ENCODE results near the gene KLHL18.
A peak's percentile ranks its signal among the peaks of the same experiment; 100 is the strongest.
"Not testable (repeated sequence)": the region's sequence is repeated elsewhere in the genome, so short reads cannot be mapped to it uniquely, and the experiment has no call there.

The KLHL18 gene

GRCh38 chr3:47247131-47248064 is 35.3 kb upstream of the KLHL18 start:
- no peak overlapping the region for H3K27ac ChIP-seq
- POLR2A ChIA-PET (ENCODE audit: low non-redundant PET): no interaction called here
- TF ChIP-seq, protein P1, sequence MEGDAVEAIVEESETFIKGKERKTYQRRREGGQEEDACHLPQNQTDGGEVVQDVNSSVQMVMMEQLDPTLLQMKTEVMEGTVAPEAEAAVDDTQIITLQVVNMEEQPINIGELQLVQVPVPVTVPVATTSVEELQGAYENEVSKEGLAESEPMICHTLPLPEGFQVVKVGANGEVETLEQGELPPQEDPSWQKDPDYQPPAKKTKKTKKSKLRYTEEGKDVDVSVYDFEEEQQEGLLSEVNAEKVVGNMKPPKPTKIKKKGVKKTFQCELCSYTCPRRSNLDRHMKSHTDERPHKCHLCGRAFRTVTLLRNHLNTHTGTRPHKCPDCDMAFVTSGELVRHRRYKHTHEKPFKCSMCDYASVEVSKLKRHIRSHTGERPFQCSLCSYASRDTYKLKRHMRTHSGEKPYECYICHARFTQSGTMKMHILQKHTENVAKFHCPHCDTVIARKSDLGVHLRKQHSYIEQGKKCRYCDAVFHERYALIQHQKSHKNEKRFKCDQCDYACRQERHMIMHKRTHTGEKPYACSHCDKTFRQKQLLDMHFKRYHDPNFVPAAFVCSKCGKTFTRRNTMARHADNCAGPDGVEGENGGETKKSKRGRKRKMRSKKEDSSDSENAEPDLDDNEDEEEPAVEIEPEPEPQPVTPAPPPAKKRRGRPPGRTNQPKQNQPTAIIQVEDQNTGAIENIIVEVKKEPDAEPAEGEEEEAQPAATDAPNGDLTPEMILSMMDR (conservative IDR thresholded peaks at IDR 0.05; ENCODE audit: low read depth): no peak
- DNase-seq (ENCODE audit: low spot score): no peak
- CTCF ChIA-PET: no interaction called here

- TF ChIP-seq, protein P1 (conservative IDR thresholded peaks at IDR 0.05; ENCODE audit: low read depth): 0 out of 2 replicates have a peak, but pooled peaks have one; percentile 18
- ChIA-PET CTCF (interaction anchor here (0.6 to 0.7 kb wide), 2 partner anchors 31 to 73 kb away, joined by 3 read pairs; no protein-coding TSS in a partner anchor), POLR2A (ENCODE audit: low non-redundant PET) (interaction anchor here (0.6 kb wide), 1 partner anchor 36 kb away, joined by 4 read pairs; no protein-coding TSS in a partner anchor)
- DNase-seq (ENCODE audit: low spot score): no peak
- no peak overlapping the region for H3K27ac ChIP-seq
These were observed 32.3 kb upstream of the KLHL18 start for GRCh38 chr3:47250309-47251060.

DNA sequence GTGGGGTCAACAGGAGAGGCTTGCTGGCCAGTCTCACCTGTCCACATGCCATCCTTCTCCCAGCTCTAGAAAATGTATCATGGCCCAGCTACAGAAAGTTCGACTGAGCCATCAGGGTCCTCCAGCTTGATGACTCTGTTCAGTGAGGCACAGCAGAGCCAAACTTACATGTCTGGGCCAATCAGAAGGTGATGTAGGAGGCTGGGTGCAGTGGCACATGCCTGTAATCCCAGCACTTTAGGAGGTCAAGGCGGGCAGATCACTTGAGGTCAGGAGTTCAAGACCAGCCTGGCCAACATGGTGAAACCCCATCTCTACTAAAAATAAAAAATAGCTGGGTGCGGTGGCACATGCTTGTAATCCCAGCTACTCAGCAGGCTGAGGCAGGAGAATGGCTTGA is 31.7 kb upstream of the KLHL18 start:
- CTCF ChIA-PET; POLR2A ChIA-PET (ENCODE audit: low non-redundant PET); H3K27ac ChIP-seq; DNase-seq (ENCODE audit: low spot score): not testable (repeated sequence)

- TF ChIP-seq, protein P1 (conservative IDR thresholded peaks at IDR 0.05; ENCODE audit: low read depth): no peak
- POLR2A ChIA-PET (ENCODE audit: low non-redundant PET): no interaction called here
- no peak overlapping the region for H3K27ac ChIP-seq
- CTCF ChIA-PET: no interaction called here
- DNase-seq (ENCODE audit: low spot score): no peak
These were observed 31.1 kb upstream of the KLHL18 start for GRCh38 chr3:47251689-47252088.

DNA sequence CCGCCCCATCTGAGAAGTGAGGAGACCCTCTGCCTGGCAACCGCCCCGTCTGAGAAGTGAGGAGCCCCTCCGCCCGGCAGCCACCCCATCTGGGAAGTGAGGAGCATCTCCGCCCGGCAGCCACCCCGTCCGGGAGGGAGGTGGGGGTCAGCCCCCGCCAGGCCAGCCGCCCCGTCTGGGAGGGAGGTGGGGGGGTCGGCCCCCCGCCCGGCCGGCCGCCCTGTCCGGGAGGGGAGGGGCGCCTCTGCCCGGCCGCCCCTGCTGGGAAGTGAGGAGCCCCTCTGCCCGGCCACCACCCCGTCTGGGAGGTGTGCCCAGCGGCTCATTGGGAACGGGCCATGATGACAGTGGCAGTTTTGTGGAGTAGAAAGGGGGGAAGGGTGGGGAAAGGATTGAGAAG is 26.4 kb upstream of the KLHL18 start:
- CTCF ChIA-PET; POLR2A ChIA-PET (ENCODE audit: low non-redundant PET); DNase-seq (ENCODE audit: low spot score); H3K27ac ChIP-seq: not testable (repeated sequence)

GRCh38 chr3:47259114-47259513 is 23.6 kb upstream of the KLHL18 start:
- DNase-seq (ENCODE audit: low spot score): no peak
- ChIA-PET CTCF (interaction anchor here (0.5 kb wide), 1 partner anchor 65 kb away, joined by 6 read pairs; no protein-coding TSS in a partner anchor), POLR2A (ENCODE audit: low non-redundant PET) (no interaction called here)
- TF ChIP-seq, protein P1 (conservative IDR thresholded peaks at IDR 0.05; ENCODE audit: low read depth): no peak
- H3K27ac ChIP-seq: no peak overlapping the region

DNA sequence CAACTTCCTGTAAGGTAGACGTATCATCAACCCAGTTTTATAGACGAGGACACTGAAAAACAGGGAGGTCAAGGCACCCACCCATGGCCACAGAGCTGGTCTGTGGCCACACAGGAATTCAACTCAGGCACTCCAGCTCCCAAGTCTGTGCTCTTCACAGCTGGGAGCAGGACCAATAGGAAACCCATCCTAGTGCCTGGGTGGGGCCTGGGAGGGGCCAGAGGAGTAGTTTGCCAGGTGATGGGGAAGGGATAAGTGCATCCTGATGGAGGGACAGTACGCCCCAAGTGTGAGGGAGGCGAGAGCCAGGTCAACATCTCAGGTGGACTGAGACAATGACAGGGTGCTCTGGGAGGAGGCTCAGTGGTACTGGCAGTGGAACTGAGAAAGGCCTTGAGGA is 22.1 kb upstream of the KLHL18 start:
- TF ChIP-seq, protein P1 (conservative IDR thresholded peaks at IDR 0.05; ENCODE audit: low read depth): no peak
- no peak overlapping the region for H3K27ac ChIP-seq
- CTCF ChIA-PET: no interaction called here
- POLR2A ChIA-PET (ENCODE audit: low non-redundant PET): no interaction called here
- DNase-seq (ENCODE audit: low spot score): no peak
